ENCODE results near the gene NEDD4.

GRCh38 chr15:55899537-55899936 is 93.9 kb downstream of the NEDD4 start:
- TF ChIP-seq POLR2A (IDR thresholded peaks at IDR 0.05) (no peak), CTCF (IDR thresholded peaks at IDR 0.05) (no peak)

All from lower leg skin (tissue), 3 donors.